Naive B cell (primary cell): Measurements from ENCODE around the gene TIPARP. TPM values are rescaled to one million over a fixed set of nuclear protein-coding genes. Genes with fewer than 3 reads are reported as not detected.

Source experiments
- ATAC-seq, 2 donors: fragments of 150-1000 bp; cut with Tn5 transposase; 2 replicates each; pipeline ENCODE4 v1.10.0; 2021; ENCODE audit warnings: low read depth in 2 of 2, mild to moderate bottlenecking in 2 of 2, moderate library complexity in 2 of 2
- DNase-seq: peaks from one replicate; pipeline ENCODE4 v3.0.0; 2022
- H3K27ac Mint-ChIP-seq, 6 donors: one replicate each; pipeline ENCODE4 v1.8.0; 2020 to 2022; ENCODE audit warnings: mild to moderate bottlenecking in 6 of 6, mixed read lengths in 6 of 6, moderate library complexity in 5 of 6, inconsistent platforms in 2 of 6
- H3K27me3 Mint-ChIP-seq, 3 donors: one replicate each; pipeline ENCODE4 v1.8.0; 2021 to 2022; ENCODE audit warnings: mixed read lengths in 3 of 3, mild to moderate bottlenecking in 1 of 3
- H3K36me3 Mint-ChIP-seq, 2 donors: one replicate each; pipeline ENCODE4 v1.8.0; 2020 to 2022; ENCODE audit warnings: mixed read lengths in 2 of 2, inconsistent platforms in 1 of 2, mild to moderate bottlenecking in 1 of 2
- H3K4me1 Mint-ChIP-seq, 3 donors: one replicate each; pipeline ENCODE4 v1.8.0; 2020 to 2022; ENCODE audit warnings: mixed read lengths in 3 of 3, inconsistent platforms in 1 of 3, mild to moderate bottlenecking in 1 of 3, moderate library complexity in 1 of 3
- H3K4me3 Mint-ChIP-seq, 8 donors: one replicate each; pipeline ENCODE4 v1.8.0; 2020 to 2022; ENCODE audit warnings: mild to moderate bottlenecking in 8 of 8, mixed read lengths in 8 of 8, moderate library complexity in 8 of 8, inconsistent platforms in 2 of 8
- H3K9me3 Mint-ChIP-seq, 7 donors: one replicate each; pipeline ENCODE4 v1.8.0; 2020 to 2022; ENCODE audit warnings: mixed read lengths in 7 of 7, mild to moderate bottlenecking in 5 of 7, inconsistent platforms in 2 of 7, moderate library complexity in 1 of 7
- polyA plus RNA-seq, 6 donors: library from polyadenylated mRNA; unstranded; fragments of 300-500 nt; fragmentation: Illumina TruSeq; gene quantifications; one replicate each; pipeline ENCODE4 v1.2.3, GENCODE V29; 2021; ENCODE audit warnings: low read depth in 6 of 6

Gene TIPARP
- polyA plus RNA-seq, 6 donors from 2014 or later = 9.9 to 19.5 (median 16.0) TPM

GRCh38 chr3:156750191-156750873, 75.9 kb downstream of the TIPARP start:
- Mint-ChIP-seq H3K9me3 (peaks cover 0 to 13% (median 9%) of the 10 kb centered on the region in 7 donors), H3K27ac (no peak overlapping the region), H3K36me3 (peaks cover 13 to 19% of the 10 kb centered on the region in 2 donors), H3K4me1 (no peaks in the 10 kb centered on the region), H3K27me3 (peaks cover 0 to 17% (median 12%) of the 10 kb centered on the region in 3 donors), H3K4me3 (no peak overlapping the region)
- ATAC-seq (no peak), DNase-seq (no peak)

GRCh38 chr3:156750874-156751245, 76.5 kb downstream of the TIPARP start:
- H3K4me1 Mint-ChIP-seq = no peaks in the 10 kb centered on the region
- ATAC-seq = no peak

GRCh38 chr3:156751461-156752025, 77.2 kb downstream of the TIPARP start:
- Mint-ChIP-seq H3K9me3 (peaks cover 0 to 13% (median 9%) of the 10 kb centered on the region in 7 donors), H3K36me3 (peaks cover 13 to 17% of the 10 kb centered on the region in 2 donors), H3K4me1 (no peaks in the 10 kb centered on the region), H3K27me3 (peaks cover 0 to 17% (median 12%) of the 10 kb centered on the region in 3 donors), H3K4me3 (no peak overlapping the region), H3K27ac (no peak overlapping the region)
- ATAC-seq = no peak
- DNase-seq = no peak

More at GRCh38 chr3:156750874-156751245, 76.5 kb downstream of the TIPARP start:
- Mint-ChIP-seq H3K4me3 (no peak overlapping the region), H3K9me3 (peaks cover 0 to 13% (median 9%) of the 10 kb centered on the region in 7 donors), H3K27ac (no peak overlapping the region), H3K36me3 (peaks cover 13 to 19% of the 10 kb centered on the region in 2 donors), H3K27me3 (peaks cover 0 to 17% (median 12%) of the 10 kb centered on the region in 3 donors)
- DNase-seq = no peak

Other genes with a start within 250 kb of the TIPARP start
- gene SSR3, start 119.5 kb upstream of the TIPARP start, polyA plus RNA-seq = 10 to 100 TPM; 63.8 to 99.0 (median 89.3) TPM
- gene LEKR1, start 151.8 kb downstream of the TIPARP start, polyA plus RNA-seq = 10 to 100 TPM in 1 of 6 donors, 1 to 10 TPM in 4, not detected in 1; 1.9 to 12.3 (median 4.8) TPM